Putamen (tissue), 1 donor: ENCODE measurements around the gene LURAP1L.

Experiments used
- DNase-seq: peaks from one replicate; pipeline ENCODE4 v3.0.0-alpha.2; 2016; ENCODE audit warnings: low spot score

The LURAP1L gene

GRCh38 chr9:12777121-12778022, 2.6 kb downstream of the LURAP1L start:
- DNase-seq, result no peak

DNA sequence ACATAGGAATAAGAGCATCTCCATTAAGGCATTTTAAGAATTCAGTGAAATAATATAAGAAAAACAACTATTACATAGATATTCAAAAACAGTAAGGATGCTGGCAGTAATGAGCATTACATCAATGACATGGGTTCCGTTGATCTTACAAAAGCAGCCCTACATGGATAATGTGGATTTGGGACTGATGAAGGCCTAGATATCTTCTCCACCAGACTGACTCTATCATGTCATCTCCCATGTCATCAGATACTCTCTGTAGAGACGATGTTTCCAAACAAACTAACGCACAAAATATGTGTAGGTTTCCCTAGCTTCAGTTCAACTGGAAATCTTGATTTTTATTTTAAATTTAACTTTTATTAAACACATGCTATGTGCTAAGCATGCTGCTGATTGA, 3.6 kb downstream of the LURAP1L start:
- DNase-seq, result no peak

- DNase-seq, result no peak
These were observed 6.5 kb downstream of the LURAP1L start for GRCh38 chr9:12781226-12781733.

DNA sequence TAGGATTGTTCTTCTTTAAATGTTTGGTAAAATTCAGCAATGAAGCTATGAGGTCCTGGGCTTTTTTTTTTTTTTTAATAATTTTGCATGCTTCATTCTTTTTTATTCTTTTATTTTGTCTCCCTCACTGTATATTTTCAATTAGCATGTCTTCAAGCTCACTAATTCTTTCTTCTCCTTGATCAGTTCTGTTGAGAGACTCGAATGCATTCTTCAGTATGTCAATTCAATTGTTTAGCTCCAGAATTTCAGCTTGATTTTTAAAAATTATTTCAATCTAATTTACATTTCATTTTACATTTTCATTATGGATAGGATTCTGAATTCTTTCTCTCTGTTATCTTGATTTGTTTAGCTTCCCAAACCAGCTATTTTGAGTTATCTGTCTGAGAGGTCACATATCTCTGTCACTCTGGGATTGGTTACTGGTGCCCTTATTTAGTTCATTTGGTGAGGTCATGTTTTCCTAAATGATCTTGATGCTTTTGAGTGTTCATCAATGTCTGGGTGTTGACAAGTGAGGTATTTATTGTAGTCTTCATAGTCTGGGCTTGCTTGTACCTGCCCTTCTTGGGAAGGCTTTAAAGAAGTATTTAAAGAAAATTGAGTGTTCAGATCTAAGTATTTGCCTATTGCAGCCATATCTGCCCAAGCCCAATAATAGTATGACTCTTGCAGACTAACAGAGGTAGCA, 9.1 kb downstream of the LURAP1L start:
- DNase-seq, result no peak

DNA sequence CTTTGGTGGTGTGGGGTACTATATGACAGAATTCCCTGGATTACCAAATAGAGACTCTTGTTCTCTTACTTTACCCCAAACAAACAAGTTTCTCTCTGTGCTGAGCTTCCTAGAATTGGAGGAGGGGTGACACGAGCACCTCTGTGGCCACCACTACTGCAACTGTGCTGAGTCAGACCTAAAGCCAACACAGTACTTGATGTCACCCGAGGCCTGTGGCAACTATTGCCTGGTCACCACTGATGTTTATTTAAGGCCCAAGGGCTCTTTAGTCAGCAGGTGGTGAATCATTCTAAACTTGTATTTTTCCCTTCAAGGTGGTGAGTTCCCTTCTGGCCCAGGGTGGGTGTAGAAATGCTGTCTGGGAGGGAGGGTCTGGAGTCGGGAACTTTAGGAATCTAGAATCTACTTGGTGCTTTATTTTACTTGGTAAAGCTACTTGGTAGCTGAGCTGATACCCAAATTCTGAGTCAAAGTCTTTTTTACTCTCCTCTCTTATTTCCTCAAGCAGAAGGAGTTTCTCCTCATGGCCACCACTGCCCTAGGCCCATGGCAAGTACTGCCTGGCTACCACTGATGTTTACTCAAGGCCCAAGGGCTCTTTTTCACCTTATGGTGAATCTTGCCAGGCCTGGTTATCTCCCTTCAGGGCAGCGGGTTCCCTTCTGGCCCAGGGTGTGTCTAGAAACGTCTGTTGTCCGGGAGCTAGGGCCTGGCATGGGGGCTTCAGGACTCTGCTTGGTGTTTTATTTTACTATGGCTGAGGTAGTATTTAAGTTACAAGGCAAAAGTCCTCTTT, 9.8 kb downstream of the LURAP1L start:
- DNase-seq, result no peak

DNA sequence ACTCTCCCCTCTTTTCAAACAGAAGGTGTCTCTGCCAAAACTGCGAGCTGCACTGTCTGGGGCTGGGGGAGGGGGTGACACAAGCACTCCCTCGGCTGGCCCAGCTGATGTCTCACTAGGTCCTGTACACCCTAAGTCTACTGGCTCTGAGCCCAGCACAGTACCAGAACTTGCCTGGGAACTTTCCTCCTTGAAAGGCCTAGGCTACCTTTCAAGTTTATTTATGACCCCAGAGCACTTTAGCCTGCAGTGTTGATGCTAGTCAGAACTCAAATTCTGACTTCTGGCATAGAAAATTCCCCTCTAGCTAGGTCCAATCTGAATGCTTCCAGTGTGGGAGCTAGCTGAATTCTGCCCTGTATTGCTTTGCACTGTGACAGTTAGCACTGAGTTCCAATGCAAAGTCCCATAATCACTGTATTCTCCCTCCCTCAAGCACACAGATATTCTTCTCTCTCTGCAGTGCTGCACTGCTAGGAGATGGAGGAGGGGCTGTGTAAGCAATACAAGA, 10.5 kb downstream of the LURAP1L start:
- DNase-seq, result no peak

- DNase-seq, result no peak
These were observed 11.1 kb downstream of the LURAP1L start for GRCh38 chr9:12785941-12786340.

GRCh38 chr9:12790001-12790400, 15.2 kb downstream of the LURAP1L start:
- no peak for DNase-seq

- DNase-seq, result no peak
These were observed 16.1 kb downstream of the LURAP1L start for GRCh38 chr9:12790883-12791282.

DNA sequence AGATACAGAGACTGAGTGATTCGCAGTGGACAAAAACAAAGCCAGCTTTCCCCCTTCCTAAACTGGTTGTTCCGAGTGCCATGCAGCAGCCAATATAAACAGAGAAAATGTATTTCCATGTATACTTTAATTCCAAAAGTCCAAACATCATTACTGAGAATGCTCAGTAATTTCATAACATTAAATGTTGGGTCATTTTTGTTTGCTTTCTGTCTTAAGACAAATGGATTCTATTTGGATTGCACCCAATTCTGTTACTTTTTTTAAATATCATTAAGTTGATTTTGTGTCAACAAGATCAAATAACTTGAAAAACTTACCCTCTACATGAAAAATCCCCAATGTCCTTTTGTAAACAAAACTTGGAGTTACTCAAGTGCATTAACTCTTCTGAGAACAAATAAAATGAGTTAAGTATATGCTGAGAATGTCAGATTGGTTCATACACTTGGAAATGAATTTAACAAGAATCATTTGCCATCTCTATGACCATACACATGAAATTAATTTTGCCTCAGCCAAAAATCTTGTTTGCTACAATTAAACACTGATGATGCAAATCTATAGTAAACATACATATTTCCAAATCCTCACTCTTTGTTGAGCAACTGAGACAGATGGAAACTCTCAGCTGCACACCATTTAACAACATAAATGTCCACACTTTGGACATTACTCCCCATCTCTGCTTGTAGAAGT, 19.4 kb downstream of the LURAP1L start:
- DNase-seq, result no peak

GRCh38 chr9:12796601-12797000, 21.8 kb downstream of the LURAP1L start:
- DNase-seq, result no peak

DNA sequence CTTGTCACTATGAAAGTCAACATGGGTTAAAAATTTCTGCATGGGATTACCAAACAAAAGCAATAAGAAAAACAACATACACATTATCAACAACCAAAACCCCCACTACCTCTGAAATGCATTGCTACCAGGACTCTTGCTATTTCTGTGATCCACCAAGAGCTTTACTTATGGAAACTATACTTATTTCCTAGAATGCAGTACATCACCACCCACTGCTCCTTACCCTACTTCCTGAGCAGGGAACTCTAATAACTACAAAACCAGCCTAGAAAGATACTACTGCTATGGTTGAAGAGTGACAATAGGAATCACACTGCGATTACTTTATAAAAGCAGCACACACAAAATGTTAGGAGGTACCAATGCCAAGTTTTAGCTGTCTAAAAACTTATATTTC, 22.2 kb downstream of the LURAP1L start:
- no peak for DNase-seq

DNA sequence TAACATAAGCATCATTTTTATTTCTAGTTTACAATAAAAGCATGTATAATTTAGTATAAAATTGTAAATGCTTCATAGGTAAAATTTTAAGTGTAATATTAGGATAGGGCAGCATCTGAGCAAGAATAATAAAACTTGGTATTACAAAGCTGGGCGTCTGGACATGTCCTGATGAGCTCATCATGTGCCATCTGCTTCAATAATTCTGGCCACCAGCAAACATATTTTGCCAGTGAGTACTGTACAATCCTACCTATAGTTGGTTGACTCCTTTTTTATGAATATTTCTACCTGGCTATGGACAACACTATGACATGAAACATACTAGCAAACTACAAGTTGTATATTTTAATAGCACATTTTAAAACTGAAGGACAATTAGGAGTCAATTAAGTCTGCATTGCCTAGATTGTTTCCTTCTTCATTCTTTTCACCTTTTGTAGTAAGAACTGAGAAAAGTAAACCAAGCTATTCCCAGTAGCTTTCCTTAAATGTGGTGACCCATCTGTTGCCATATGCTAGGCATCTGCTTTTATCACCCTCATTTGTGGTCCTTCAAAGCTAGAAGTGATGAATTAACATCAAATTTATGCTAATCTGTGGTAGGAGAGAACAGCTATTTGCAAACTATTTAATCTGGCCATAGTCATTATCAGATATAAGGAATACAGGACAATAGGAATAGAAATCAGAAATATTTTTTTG, 23.4 kb downstream of the LURAP1L start:
- no peak for DNase-seq

DNA sequence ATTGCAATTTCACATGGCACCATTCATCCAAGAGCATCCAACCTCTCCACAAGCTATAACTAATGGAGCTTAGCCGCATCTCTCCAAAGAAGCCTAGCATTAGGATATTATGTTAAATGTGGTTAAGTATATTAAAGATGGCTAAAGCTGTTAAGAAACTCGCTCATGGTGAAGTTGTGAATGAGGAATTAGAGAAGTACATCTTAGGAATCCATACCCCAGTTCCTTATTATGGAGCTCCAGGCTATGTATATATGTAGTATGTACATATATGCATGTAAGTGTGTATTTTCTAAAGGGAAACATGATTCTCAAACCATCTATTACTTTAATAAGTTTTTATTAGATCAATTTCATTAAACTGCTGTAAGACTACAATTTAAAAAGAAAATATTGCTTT, 26.4 kb downstream of the LURAP1L start:
- no peak for DNase-seq

DNA sequence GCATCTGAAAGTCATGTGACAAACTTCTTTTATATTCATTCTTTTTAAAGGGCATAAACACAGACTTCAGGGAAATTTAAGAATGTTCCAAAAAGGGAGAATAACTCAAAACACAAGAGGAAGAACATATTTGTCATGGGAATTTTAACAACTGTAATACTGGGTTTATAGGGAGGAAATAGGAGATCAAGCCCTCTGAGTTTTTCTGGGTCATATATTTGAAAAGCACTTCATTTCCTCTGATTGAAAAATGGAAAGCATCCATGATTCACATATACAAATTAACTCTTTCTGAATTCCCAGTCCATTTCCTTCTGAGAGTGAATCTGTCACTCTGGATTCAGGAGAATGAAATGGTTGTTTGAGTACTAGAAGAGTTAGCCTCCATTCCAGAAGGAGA, 26.8 kb downstream of the LURAP1L start:
- DNase-seq, result no peak

- DNase-seq, result no peak
These were observed 27.3 kb downstream of the LURAP1L start for GRCh38 chr9:12802093-12802492.

GRCh38 chr9:12808569-12808968, 33.7 kb downstream of the LURAP1L start:
- DNase-seq, result no peak

DNA sequence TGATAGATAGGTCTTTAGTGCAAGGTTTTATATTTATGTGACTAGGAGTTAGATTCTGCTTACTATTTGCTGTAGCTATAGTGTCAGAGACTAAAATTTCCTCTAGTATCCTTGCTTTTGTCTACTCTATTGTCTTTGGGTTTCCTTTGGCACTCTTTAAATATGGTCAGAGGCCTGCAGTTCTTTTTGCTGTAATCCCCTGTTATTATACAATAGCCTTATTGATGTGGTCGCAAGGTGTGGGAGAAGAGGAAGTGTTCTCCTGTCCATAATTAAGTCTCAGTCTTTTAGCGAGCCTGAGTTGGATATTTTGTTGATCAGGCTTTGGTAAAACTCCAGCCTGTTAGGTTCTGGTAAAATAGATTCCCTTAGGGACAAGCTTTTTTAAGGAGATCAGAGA, 34.9 kb downstream of the LURAP1L start:
- no peak for DNase-seq

DNA sequence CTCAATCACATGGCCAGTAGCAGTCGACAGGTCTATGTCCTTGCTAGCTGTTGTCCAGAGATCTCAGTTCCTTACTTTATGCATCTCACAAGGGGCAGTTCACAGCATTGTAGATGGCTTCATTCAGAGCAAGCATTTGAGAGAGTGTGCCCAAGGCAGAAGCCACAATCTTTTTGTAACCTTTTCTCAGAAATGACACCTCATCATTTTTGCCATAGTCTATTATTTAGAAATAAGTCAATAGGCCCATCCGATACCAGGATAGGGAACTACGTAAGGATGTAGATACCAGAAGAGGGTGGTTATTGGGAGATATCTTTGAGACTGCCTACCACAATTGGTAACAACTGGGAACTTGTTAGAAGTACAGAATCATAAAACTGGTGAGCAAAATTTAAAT, 37.1 kb downstream of the LURAP1L start:
- DNase-seq, result no peak

DNA sequence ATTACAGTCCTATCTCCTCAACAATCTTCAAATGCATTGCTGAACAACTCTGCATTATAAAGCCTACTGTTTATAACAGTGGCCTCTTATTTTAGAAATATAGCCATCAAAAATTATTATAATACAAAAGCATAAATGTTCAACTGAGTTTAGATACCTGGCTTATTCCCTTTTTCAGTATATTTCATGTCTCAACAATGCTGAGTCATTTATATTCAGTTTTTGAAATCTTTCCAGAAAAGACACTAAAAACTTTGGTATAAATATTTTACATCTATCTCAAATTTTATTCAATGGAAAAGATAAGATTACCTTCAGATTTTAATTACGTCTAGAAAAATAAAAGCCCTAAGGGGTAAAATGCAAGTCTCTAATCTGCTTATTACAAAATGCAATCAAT, 37.9 kb downstream of the LURAP1L start:
- no peak for DNase-seq

- DNase-seq, result no peak
These were observed 38.7 kb downstream of the LURAP1L start for GRCh38 chr9:12813533-12813932.
